NAMALWA (cell line): ENCODE measurements around the gene MTFR1L.

Experiments
- DNase-seq: peaks from one replicate; pipeline ENCODE4 v3.0.0-alpha.2; 2015; ENCODE audit warnings: low spot score

MTFR1L gene

DNA sequence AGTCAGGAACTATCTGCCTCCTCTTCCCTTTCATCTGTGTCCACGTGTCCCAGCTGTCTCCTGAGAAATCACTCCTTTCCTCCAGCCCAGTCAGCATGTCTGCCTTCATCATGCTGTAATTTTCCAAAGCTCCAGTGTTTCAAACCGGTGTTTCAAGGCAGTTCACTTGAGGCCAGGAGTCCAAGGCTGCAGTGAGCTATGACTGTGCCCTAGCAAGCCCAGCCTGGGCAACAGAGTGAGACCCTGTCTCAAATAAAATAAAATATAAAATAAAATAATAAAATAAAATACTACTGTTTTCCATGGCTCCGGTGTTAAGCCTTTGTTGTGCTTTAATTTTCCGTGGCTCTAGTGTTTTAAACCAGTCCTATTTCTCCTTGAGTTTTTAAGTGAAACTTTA lies 27.6 kb upstream of the MTFR1L start:
- DNase-seq = no peak

DNA sequence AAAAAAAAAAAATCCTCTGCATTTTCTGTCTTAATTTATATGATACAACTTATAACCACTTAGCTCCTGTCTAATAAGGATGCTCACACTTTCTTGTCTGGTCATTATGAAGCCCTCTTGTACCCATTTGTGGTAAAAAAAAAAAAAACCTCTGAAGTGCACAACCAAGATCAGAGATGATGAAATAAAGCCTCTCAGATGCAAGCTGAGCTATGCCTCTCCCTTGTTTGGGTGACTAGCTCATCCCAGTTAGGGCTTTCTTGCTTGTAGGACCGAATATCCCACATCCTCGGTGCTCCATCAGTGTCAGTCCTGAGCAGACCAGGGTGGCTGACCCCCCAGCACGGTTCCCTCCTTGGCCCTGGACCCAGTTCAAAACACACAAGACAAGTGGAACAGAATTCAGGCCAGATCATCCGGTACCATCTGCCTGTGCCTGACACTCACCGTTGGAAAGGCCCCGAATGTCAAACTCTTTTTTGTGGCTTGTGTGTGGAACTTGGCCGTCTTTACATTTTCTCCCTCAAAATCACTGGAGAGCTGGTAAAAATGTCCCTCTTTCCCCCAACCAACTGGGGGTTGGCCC lies 26.1 kb upstream of the MTFR1L start:
- DNase-seq = no peak

DNA sequence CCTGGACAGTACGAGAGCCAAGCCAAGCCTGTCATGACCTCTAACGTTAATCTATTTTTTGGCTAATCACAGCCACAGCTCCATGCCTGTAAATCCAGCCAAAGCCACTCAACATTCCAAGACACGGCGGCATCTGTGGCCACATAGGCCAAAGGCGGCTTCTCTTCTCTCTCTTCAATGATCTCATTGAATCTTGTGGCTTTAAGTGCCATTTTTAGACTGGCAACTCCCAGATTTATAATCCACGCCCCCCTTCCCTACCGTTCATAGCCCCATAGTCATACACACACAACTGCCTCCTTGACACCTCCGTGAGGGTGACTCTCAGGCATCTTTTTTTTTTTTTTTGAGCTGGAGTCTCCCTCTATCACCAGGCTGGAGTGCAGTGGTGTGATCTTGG lies 25.4 kb upstream of the MTFR1L start:
- no peak for DNase-seq

DNA sequence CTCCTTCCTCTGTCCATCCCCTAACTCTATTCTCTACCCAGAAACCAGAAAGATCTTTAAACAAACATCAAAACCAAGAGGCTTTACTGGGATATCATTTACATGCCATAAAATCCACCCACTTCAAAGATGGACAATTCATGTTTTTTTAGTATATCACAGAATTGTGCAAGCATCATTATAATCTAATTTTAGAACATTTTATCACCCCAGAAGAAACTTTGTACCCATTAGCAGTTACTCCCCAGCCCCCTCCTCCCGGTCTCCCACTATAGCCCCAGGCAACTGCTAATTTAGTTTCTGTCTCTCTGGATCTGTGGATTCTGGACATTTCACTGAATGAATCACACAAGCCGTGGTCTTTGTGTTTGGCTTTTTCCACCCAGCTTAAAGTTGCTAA lies 24.5 kb upstream of the MTFR1L start:
- DNase-seq = no peak

DNA sequence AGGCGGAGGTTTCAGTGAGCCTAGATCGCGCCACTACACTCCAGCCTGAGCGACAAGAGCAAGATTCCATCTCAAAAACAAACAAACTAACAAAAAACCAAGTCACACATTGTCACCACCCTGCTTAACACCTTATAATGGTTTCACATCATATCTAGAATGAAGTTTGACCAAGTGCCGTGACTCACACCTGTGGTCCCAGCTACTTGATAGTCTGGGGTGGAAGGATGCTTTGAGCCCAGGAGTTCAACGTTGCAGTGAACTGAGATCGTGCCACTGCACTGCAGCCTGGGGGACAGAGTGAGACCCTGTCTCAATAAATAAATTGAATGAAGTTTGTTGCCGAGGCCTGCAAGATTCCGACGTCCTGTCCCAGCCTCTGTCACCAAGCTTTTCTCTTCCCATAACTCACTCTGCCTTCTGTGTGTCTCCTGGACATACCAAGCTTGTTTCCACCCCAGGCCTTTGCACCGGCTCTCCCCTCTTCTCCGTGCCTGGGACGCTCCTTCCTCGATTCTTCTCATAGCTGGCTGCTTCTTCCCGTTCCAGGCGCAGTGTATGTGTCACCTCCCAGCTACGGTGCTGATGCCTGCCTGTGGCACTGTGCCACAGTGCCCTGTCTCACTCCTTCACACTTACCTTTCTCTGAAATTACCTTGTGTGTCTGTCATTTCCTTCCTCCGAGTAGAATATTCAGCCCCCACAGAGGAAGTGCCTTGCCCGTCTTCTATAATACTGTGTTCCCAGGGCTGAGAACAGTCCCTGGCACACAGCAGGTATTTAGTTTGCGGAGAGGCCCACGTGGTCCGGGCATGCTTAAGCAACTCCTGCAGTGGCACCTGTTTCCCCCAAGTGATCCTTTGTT lies 23.6 kb upstream of the MTFR1L start:
- no peak for DNase-seq

DNA sequence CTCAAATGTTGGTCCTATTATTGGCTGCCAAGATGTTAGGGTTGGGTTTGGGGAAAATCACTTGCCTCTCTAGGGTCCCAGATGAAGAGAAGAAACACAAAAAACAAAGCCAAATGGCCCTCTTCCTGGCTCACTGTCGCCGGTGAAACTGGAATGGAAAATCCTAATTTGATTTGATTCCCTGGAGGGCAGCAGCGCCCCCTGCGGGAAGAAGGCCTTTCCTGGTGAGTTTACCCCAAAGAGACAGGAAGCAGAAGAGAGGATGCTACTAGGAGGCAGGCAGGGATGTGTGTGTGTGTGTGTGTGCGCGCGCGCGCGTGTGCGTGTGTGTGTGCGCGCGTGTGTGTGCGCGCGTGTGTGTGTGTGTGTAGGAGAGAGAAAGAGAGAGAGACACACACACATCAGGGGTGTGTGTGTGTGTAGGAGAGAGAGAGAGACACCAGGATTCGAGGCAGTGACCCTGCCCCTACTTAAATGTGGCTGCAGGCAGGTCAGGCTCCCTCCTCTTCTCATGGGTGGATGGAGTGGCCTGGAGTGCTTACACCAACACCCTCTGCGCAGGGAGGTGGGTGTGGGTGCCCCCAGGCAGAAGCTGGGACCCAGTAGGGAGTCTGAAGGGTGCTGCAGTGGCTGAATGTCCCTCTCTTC lies 22.8 kb upstream of the MTFR1L start:
- DNase-seq = peak; percentile 72

DNA sequence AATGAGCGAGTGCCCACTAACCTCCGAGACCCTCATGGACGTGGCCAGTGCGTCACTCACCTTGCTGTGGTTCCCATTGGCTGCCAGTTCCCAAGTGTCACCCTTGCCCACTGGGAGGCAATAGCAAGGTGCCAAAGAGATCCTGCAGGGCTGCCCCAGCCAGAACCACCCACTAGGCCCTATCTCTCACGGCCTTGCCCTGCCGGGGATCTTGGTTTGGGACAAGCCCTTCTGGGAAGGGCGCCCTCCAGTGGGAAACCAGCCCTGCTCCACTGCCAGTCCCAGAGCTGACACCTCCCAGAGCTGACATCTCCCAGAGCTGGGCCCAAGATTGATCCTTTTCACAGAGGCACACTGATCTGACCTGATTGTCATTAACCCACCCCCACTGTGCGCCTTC lies 21.8 kb upstream of the MTFR1L start:
- no peak for DNase-seq

DNA sequence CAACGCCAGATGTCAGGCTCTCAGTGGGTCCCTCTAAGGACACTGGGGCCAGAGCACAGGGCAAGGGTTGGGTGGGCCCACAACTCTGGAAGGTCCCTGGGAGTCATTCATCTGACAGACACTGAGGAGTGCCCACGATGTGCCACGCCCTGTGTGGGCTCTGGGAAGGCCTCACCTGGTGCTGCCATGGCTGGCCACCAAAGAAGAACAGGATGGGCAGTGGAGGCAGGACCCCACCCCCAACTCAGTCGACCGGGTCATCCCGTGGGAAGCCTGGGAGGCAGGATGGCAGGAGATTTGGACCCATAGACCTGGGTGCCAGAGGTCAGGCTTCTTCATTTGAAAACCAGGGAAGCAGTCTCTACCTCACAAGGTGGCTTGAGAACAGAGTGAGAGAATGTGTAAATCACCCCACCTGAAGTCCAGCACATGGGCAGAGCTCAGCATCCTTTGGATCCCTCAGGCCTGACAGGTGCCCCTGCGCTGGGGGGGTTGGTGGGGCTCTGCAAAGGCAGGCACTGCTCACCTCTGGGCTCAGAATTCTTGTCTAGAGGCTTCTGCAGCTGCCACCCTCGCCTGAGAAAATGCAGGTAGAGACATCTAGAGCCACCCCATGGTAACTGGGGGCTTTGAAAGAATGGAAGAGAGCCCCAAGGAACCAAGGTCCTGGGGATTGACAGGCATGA lies 20.9 kb upstream of the MTFR1L start:
- no peak for DNase-seq

DNA sequence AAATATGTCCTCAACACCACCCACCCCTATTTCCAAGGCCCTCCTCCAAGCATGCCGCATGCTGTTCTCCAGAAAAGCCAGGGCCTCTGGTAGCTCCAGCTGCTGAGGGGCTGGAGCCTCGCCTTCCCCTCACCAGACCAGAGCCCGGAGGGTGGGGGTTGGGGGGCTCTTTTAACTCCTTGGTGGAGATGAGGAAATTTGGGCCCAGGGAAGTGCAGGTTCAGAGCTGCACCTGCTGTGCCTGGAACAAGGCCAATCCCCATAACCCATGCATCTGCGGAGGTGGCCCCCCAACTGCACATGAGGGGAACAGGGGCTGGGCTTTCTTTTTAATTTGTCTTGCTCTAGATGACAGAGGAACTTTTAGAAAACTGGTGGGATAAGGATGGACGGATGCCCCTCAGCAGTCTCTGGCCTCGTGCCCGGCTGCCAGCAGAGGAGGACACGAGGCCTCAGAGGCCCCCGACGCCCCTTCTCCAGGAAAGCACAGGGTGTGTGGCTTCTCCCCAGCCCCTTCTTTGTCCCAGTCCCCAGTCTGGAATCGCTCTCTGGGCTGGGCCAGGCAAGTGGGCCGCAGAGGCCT lies 20.3 kb upstream of the MTFR1L start:
- DNase-seq = no peak

DNA sequence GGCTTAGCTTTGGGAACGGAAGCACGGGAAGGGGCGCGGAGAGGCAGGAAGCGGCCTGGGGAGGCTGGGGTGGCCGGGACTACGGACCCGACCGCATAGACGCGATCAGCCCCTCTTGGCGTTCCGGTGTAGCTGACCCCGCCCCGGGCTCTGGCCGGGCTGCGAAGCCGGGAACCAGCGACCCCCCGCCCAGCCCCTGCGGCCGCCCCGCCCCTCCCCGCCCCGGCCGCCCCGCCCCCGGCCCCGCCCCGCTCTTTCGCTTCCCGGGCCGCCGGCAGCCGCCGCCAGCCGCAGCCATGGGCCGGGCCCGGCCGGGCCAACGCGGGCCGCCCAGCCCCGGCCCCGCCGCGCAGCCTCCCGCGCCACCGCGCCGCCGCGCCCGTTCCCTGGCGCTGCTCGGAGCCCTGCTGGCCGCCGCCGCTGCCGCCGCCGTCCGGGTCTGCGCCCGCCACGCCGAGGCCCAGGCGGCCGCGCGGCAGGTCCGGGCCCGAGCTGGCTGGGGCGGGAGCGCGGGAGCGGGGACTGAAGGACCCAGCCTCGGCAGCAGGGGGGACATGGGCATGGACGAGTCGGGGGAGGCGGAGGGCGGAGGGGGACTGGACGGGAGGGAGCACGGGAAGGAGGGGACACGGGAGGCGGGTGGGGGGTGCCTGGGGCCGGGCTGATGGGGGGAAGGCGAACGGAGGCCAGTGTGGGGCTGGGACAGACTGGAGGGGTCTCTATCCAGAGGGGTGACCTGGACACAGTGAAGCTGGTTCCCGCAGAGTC lies 19.6 kb upstream of the MTFR1L start, which contains the start of gene SELENON:
SELENON (plus strand) TSS at position 259 of the 768 bp plus-strand sequence; CDS start at position 297, 38 bp downstream.
- no peak for DNase-seq

DNA sequence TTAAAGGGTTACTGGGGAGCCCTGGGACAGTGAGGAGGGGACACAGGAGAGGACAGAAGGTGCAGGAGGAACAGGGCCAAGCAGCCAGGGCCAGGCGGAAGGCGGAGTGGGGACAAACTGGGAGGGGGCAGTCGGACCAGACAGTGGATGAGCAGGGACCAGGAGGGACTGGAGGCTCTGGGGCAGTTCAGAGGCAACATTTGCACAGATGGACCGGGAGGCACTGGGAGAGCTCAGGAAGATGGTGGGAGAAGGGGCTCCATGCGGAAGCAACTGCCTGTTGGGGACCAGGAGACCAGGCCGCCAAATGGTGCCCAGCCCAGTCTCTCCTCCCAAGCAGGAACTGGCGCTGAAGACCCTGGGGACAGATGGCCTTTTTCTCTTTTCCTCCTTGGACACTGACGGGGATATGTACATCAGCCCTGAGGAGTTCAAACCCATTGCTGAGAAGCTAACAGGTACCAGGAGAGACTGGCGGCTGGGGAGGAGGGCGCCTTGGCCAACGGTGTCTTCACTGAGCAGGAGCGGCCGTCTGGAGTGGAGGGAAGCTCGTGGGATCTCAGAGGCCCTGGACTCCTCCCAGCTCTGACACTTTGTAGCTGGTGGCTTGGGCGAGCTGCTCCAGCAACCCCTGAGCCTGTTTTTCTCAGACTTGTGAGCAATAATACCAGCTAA lies 18.9 kb upstream of the MTFR1L start:
- no peak for DNase-seq

DNA sequence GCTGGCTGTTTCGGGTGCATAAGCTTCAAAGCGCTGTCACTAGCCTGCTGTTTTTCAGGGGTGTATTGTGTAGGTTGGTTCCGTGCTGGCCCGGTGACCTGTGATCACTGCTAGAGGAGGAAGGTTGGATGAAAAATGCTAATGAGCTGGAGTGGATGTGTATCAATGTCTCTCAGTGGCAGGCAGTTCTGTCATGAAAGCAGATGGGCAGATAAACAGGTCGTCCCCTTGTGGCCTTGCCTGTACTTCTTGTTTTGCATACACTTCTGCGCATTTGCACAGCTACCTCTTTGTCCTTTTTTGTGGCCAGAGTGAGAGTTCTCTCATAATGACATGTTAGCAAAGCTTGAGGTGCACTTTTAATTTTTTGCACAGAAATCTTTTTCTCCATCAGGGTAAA lies 16.8 kb upstream of the MTFR1L start:
- DNase-seq = peak; percentile 50

DNA sequence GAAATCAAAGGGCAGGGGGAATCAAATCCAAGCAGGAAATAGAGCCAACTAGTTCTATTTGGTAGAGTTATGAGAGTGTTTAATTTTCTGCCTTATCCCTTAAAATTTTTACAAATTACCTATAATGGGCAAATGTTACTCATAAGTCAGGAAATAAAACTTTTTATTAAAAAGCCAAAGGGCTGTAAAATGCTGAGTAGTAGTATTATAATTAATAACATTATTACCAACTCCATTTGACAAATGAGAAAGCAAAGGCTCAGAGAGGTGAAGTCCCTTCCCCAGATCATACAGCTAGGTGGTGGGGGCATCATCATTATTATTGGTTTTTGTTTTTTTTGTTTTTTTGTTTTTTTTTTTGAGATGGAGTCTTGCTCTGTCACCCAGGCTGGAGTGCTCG lies 16.4 kb upstream of the MTFR1L start:
- DNase-seq = no peak

DNA sequence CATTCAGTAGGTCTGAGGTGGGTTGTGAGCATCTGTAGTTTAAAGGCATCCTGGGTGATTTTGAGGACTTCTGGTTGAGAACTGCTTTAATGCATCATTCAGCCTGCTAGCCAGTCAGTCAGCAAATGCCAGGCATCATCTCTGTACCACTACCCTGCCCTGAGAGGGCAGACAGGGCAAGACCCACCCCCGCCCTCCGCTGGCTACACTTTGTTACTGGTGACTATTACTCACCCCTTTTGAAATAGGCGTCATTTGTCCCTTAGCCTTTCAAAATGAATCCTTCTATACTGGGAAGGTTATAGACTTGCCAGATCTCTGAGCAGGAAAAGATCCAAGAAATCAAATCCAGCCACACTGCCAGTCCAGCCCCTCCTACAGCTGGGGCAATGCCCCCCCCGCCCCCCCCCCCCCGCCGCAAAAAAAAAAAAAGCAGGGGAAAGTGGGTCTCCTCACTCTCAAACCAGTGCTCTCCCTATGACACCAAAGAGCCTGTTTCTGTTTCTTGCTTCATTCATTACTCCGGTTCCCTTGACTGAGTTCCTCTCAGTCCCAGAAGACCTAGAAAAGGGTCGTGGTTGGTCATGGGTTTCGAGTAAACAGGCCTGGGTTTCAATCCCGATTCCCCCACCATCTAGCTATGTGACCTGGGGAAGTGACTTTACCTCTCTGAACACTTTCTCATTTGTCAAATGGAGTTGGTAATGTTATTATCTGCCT lies 15.3 kb upstream of the MTFR1L start:
- no peak for DNase-seq

DNA sequence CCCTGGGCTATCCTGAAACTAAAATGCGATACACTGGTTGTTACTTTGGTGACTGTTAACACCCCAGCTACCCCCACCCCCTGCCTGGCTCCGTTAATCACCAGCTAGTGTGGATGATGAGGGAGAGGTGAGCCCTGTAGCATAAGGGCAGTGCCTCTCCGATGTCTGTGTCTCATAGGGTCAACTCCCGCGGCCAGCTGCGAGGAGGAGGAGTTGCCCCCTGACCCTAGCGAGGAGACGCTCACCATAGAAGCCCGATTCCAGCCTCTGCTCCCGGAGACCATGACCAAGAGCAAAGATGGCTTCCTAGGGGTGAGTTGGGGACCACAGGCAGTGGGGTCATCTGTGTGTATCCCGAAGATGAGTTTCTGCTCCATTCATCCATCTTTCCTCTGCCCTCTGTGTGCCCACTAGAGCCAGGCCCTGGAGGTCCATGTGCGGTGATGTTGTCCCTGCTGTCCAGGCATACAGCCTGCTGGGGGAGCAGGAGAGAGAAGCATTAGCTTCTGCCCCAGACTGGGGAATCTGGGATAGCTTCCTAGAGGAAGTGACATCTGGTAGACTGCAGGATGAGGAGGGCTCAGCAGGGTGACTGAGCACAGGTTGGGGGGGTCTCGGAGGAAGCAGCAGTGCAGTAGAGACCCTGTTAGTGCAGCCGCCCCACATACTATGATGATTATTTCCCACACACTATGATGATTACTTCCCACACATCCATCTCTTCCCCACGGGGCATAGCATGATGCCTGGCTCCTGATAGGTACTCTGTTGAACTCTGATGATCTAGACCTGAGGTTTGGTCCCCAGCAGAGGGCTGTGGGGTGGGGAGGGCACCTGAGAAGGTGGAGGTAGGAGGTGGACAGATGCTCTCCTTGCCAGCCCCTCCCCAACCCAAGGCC lies 14.5 kb upstream of the MTFR1L start:
- DNase-seq = no peak

DNA sequence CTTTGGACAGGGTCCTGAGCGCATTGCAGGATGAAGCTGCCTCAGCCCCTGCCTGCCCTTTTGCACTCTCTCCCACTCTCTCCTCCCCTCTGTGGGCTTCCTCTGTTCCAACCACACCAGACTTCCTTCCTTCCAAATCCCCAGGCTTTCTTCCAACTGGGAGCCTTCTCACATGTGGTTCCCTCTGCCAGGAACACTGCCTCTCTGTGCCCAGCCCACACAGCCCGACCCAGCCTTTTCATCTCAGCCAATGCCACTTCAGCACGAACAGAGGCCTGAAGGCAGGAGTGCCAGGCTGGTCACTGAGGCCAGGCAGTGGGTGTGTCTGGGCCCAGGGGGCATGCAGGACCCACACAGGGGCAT lies 13.9 kb upstream of the MTFR1L start:
- no peak for DNase-seq

DNA sequence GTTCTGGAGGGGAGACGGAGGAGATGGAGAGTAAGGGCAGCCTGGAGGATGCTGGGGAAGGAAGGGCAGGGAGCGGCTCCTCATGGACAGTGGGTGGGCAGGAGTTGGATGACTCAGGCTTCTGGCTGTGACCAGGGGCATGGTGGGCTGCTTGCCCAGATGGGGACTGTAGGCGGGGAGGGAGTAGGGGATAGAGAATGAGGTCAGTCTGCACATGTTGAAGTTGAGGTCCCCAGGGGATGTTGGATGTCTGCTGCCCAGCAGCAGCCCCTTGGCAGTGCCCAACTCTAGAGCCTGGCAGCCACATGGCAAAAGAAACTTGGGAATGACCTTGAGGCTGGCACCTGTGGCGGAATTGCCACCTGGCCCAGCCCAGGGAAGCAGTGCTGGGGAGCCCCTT lies 13.3 kb upstream of the MTFR1L start:
- no peak for DNase-seq

DNA sequence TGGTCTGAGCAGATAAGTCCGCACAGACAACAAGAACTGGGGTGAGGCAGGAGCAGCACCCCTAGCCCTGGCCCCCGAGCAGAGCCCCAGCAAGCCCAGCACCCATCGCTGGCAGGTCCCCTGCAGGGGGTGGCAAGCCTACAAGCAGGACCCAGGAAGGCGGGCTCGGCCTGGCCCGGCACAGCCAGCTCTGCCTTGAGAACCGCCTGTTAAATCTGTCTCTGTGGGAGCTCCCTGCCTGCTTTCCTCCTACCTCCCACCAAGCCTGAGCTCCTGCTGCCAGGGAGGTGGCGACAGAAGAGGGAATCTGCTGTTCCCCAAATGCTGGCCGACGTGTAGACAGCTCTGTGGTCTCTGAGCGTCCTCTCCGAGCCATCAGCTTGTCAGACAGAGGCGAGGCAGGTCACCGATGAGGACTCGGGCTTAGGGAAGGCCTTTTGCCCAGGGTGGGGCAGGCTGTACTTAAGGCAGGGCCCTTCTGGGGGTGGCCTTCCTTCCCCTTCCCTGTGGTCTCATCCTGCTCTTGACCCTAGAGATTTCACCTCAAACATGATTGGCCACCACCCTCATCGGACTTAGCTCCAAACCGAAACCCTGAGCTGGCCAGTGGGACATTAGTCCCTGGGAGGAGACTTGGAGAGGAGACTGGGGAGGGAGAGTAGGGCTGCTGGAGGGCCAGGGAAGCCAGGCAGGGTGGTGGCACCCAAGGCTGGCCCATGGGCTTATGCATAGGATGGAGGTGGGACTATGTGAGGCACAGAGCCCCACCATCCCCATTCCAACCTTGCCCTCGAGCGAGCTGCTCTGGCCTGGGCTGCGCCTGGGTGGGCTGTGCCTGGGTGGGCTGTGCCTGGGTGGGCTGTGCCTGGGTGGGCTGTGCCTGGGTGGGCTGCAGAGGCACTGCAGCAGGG lies 12.0 kb upstream of the MTFR1L start:
- no peak for DNase-seq
